Body of pancreas (tissue), 4 donors: ENCODE results near the gene IL1RAPL2. TPM values are rescaled to one million over a fixed set of nuclear protein-coding genes. Genes with fewer than 3 reads are reported as not detected.

Experiments used
- ATAC-seq: fragments of 150-250 bp; one replicate; pipeline ENCODE4 v1.9.1; 2016
- DNase-seq, 4 donors: peaks; one replicate each; pipeline ENCODE4 v3.0.0-alpha.2; 2019
- H3K27ac ChIP-seq, 4 donors: fragments of 200-600 bp; sonication (generic); 1 replicate in 3 of 4; 2 replicates in 1 of 4; pipeline versions ENCODE4 v1.5.1 to v1.6.1; 2016 to 2019; ENCODE audit warnings: mild to moderate bottlenecking in 1 of 4, mixed read lengths in 1 of 4, moderate library complexity in 1 of 4
- H3K27me3 ChIP-seq, 2 donors: fragments of 200-600 bp; sonication (generic); one replicate each; pipeline ENCODE4 v1.6.0; 2016; ENCODE audit warnings: mild to moderate bottlenecking in 1 of 2
- H3K36me3 ChIP-seq, 2 donors: fragments of 200-600 bp; sonication (generic); replicated peaks in 1 of 2; 2 replicates each; pipeline ENCODE4 v1.5.1; 2016; ENCODE audit warnings: low read depth in 2 of 2; ENCODE audit not compliant: insufficient read depth in 1 of 2
- H3K4me1 ChIP-seq: fragments of 200-600 bp; sonication (generic); one replicate; pipeline ENCODE4 v1.6.0; 2016
- H3K4me3 ChIP-seq, 2 donors: fragments of 200-600 bp; sonication (generic); 1 replicate in 1 of 2; 2 replicates in 1 of 2; pipeline ENCODE4 v1.5.1; 2016 to 2019
- H3K9me3 ChIP-seq, 3 donors: fragments of 200-600 bp; sonication (generic); 1 replicate in 2 of 3; 2 replicates in 1 of 3; pipeline ENCODE4 v1.5.1; 2016
- POLR2A ChIP-seq, 3 donors: fragments of 450-650 bp; IDR thresholded peaks; one replicate each; pipeline ENCODE4 v1.6.1; 2016; ENCODE audit warnings: antibody characterized with exemption in 3 of 3, mild to moderate bottlenecking in 2 of 3
- WGBS, 2 donors: methylation state at CpG; one replicate each; pipeline ENCODE4 v1.1.5; 2017; 5-methylcytosine and 5-hydroxymethylcytosine counted together
- intact Hi-C: fragments of 100-400 bp; cut with DNase I; formaldehyde crosslinking; loops from one replicate; pipeline ENCODE4 v1.15.1; 2023
- total RNA-seq, 2 donors: library from RNA; depleted of rRNA; stranded (reverse); fragments of >200 nt; gene quantifications; one replicate each; pipeline ENCODE4 v1.1.0, GENCODE V29; 2016
- TF ChIP-seq, protein P1 (sequence below), 7 experiments: fragments of 450-650 bp in 4 of 7; fragments of 200-600 bp in 3 of 7; sonication (generic) in 3 of 7; IDR thresholded peaks; one replicate each; pipeline ENCODE4 v1.5.1; 2016 to 2019; ENCODE audit warnings: antibody characterized with exemption in 7 of 7

Gene IL1RAPL2
- total RNA-seq, 2 donors from 2014 or later: not detected

DNA sequence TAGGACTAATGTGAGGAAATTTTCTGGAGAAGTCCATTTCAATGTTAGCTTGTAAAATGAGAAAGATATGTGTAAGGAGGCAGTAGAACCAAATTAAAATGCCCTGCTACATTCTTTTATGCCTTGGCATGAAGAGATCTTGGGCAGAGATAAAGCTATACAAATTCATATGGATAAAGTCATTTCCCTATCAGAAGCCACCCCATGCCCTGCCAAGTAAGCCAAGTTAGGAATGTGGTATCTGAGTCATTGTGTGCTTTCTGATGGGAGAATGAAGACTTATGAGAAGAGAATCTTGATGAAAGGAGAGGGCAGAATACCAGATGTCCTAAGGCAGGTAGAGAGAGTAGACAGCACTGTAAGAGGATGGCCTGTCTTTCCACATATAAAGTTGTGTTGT is 570.8 kb downstream of the IL1RAPL2 start:
- TF ChIP-seq, protein P1, sequence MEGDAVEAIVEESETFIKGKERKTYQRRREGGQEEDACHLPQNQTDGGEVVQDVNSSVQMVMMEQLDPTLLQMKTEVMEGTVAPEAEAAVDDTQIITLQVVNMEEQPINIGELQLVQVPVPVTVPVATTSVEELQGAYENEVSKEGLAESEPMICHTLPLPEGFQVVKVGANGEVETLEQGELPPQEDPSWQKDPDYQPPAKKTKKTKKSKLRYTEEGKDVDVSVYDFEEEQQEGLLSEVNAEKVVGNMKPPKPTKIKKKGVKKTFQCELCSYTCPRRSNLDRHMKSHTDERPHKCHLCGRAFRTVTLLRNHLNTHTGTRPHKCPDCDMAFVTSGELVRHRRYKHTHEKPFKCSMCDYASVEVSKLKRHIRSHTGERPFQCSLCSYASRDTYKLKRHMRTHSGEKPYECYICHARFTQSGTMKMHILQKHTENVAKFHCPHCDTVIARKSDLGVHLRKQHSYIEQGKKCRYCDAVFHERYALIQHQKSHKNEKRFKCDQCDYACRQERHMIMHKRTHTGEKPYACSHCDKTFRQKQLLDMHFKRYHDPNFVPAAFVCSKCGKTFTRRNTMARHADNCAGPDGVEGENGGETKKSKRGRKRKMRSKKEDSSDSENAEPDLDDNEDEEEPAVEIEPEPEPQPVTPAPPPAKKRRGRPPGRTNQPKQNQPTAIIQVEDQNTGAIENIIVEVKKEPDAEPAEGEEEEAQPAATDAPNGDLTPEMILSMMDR (IDR thresholded peaks at IDR 0.05): no peak
- TF ChIP-seq POLR2A (IDR thresholded peaks at IDR 0.05): no peak
- Histone ChIP-seq H3K27ac (no peak overlapping the region), H3K9me3 (no peaks in the 10 kb centered on the region), H3K36me3 (no peaks in the 10 kb centered on the region), H3K4me1 (no peaks in the 10 kb centered on the region), H3K27me3 (no peaks in the 10 kb centered on the region), H3K4me3 (no peak overlapping the region)
- DNase-seq (no peak), ATAC-seq (no peak)
- intact Hi-C loops: no loop called here

DNA sequence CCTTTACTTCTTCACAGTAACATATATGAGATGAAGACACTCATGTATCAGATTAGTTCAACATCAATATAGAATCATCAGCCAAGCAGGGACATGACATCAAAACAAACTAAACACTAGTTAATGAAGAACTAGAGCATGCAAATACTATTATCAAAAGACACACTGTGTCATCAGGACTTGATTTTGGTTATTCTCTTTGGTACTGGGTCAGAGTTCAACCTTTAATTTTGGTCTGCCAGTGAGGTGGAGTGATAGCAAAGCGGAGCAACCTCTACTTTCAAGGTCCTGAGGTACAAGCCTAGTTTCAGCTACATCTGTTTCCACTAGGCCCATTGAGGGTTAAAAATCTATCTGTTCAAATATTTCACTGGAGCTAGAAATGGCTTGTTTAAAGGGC is 584.0 kb downstream of the IL1RAPL2 start:
- WGBS, 2 donors: 71 to 73% methylated on average over 1 of the region's 1 CpG
- no peaks in the 10 kb centered on the region for H3K36me3 ChIP-seq
- H3K27me3 ChIP-seq: no peaks in the 10 kb centered on the region
- H3K27ac ChIP-seq: no peak overlapping the region
- no peaks in the 10 kb centered on the region for H3K9me3 ChIP-seq
- ATAC-seq (no peak), DNase-seq (no peak)
- no peak for TF ChIP-seq POLR2A (IDR thresholded peaks at IDR 0.05)
- TF ChIP-seq, protein P1 (IDR thresholded peaks at IDR 0.05): no peak
- no peaks in the 10 kb centered on the region for H3K4me1 ChIP-seq
- H3K4me3 ChIP-seq: no peak overlapping the region
- intact Hi-C loops: no loop called here

DNA sequence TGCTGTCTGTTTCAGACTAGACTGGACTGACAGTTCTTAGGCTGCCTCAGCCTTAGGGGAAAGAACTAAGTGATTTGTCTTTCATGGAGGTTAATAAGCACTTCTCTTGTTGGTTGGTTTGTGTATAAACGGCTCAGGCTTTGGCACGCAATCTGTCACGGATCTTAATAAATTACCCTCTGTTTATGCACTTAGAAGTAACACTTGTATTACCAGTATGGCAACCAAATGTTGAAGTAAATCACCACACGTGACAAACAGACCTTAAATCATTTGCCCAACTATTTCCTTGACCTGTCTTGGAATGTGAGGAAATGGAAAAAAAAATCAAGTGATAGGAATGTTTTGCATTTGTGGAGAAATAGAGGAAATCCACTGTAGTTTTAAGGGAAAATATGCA is 584.6 kb downstream of the IL1RAPL2 start:
- no peak overlapping the region for H3K27ac ChIP-seq
- no peaks in the 10 kb centered on the region for H3K27me3 ChIP-seq
- 0 to 13% methylated on average over 3 to 4 of the region's 4 CpGs for WGBS, 2 donors
- intact Hi-C loops: no loop called here
- no peaks in the 10 kb centered on the region for H3K4me1 ChIP-seq
- DNase-seq (no peak), ATAC-seq (no peak)
- H3K9me3 ChIP-seq: no peaks in the 10 kb centered on the region
- no peaks in the 10 kb centered on the region for H3K36me3 ChIP-seq
- no peak overlapping the region for H3K4me3 ChIP-seq
- TF ChIP-seq, protein P1 (IDR thresholded peaks at IDR 0.05): no peak
- no peak for TF ChIP-seq POLR2A (IDR thresholded peaks at IDR 0.05)

DNA sequence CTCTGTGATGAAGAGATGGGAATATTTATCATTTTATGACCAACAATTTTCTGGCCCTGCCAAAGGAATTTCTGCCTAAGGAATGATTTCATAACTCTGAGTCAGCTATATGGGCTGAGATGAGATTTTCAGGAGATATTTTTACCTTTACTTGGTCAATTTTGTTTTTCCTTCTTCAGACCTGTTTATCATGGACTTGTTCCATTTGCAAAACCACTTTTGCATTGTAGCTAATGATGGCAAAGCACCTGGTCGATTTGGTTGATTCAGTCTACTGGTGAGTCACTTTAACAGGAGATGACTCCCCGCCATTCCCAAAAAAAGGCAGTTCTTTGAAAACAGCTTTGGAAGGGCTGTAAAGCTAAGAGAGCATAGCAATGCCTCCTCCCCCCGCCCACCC is 601.2 kb downstream of the IL1RAPL2 start:
- ATAC-seq: no peak
- Histone ChIP-seq H3K4me3 (no peak overlapping the region), H3K4me1 (no peaks in the 10 kb centered on the region), H3K9me3 (no peaks in the 10 kb centered on the region), H3K36me3 (no peaks in the 10 kb centered on the region), H3K27ac (no peak overlapping the region), H3K27me3 (no peaks in the 10 kb centered on the region)
- DNase-seq: no peak
- WGBS, 2 donors: 48 to 85% methylated on average over 2 to 3 of the region's 3 CpGs
- TF ChIP-seq, protein P1 (IDR thresholded peaks at IDR 0.05): no peak
- TF ChIP-seq POLR2A (IDR thresholded peaks at IDR 0.05): no peak
- intact Hi-C loops: no loop called here

DNA sequence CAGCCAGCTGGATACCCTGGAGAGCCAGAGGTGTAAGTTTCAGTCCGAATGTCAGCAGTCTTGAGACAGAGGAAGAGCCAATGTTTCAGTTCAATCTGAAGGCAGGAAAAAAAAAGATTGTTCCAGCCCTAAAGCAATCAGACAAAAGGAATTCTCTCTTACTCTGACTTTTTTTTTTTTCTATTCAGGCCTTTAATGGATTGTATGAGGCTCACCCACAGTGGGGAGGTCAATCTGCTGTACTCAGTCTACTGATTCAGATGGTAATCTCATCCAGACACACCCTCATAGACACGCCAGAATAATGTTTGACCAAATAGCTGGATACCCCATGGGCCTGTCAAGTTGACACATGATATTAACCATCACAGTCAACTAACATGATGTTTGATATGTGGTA is 602.6 kb downstream of the IL1RAPL2 start:
- H3K27ac ChIP-seq: no peak overlapping the region
- H3K36me3 ChIP-seq: no peaks in the 10 kb centered on the region
- no peak for DNase-seq
- ATAC-seq: no peak
- no peaks in the 10 kb centered on the region for H3K27me3 ChIP-seq
- no peaks in the 10 kb centered on the region for H3K4me1 ChIP-seq
- WGBS, 2 donors: 57 to 65% methylated on average over 2 of the region's 2 CpGs
- intact Hi-C loops: no loop called here
- no peaks in the 10 kb centered on the region for H3K9me3 ChIP-seq
- H3K4me3 ChIP-seq: no peak overlapping the region
- TF ChIP-seq, protein P1 (IDR thresholded peaks at IDR 0.05): no peak
- no peak for TF ChIP-seq POLR2A (IDR thresholded peaks at IDR 0.05)
